ENCODE data around the gene RAI1.

Gene RAI1

GRCh38 chr17:17701658-17702057, 20.4 kb downstream of the RAI1 start:
- TF ChIP-seq CTCF (IDR thresholded peaks at IDR 0.05; ENCODE audit: control insufficient read depth, extremely low read depth, insufficient read depth): no peak
- no peak for DNase-seq (ENCODE audit: low read depth)
- H3K4me3 ChIP-seq (ENCODE audit: low read depth, low read length): no peak overlapping the region

- H3K4me3 ChIP-seq (ENCODE audit: low read depth, low read length): no peak overlapping the region
- no peak for TF ChIP-seq CTCF (IDR thresholded peaks at IDR 0.05; ENCODE audit: control insufficient read depth, extremely low read depth, insufficient read depth)
- DNase-seq (ENCODE audit: low read depth): no peak
These were observed 21.3 kb downstream of the RAI1 start for GRCh38 chr17:17702449-17703139.

DNA sequence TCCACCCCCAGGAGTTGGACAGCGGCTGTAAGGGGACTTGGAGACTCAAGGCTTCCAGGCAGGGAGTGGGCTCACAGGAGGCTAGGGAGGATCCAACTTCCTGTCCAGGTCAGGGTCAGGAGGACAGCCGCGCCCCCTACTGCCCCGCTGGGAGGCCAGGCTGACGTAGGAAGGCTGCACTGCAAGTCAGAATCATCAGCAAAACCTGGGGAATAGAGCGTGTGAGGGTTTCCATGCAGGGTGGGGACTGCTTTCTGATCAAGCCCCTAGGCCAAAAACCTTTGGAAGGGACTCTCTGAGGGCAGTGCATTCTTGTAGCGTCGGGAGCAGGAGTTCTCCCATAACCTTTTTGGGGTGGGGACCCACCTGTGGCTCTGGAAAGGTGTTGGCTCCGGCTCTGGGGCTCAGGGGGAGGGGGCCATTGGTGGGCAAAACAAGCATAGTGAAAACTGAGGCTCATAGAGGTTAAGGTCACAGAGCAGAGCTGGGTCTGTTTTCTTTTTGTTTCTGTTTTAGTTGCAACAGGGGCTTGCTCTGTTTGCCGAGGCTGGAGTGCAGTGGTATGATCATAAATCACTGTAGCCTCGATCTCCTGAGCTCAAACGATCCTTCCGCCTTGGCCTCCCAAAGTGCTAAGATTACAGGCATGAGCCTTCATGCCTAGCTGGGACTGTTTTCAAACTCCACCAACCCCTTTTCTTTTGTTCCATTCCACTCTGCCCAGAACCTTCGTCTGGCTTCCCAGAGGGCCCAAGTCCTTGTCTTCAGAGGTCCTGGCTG, 22.1 kb downstream of the RAI1 start:
- no peak for DNase-seq (ENCODE audit: low read depth)
- no peak for TF ChIP-seq CTCF (IDR thresholded peaks at IDR 0.05; ENCODE audit: control insufficient read depth, extremely low read depth, insufficient read depth)

GRCh38 chr17:17704931-17705330, 23.7 kb downstream of the RAI1 start:
- TF ChIP-seq CTCF (IDR thresholded peaks at IDR 0.05; ENCODE audit: control insufficient read depth, extremely low read depth, insufficient read depth): no peak
- no peak for DNase-seq (ENCODE audit: low read depth)
- H3K4me3 ChIP-seq (ENCODE audit: low read depth, low read length): no peak overlapping the region

More for the DNA sequence above, 22.1 kb downstream of the RAI1 start:
- H3K4me3 ChIP-seq (ENCODE audit: low read depth, low read length): no peak overlapping the region

GRCh38 chr17:17706140-17707060, 25.1 kb downstream of the RAI1 start:
- H3K4me3 ChIP-seq (ENCODE audit: low read depth, low read length): no peak overlapping the region
- TF ChIP-seq CTCF (IDR thresholded peaks at IDR 0.05; ENCODE audit: control insufficient read depth, extremely low read depth, insufficient read depth): no peak
- no peak for DNase-seq (ENCODE audit: low read depth)

DNA sequence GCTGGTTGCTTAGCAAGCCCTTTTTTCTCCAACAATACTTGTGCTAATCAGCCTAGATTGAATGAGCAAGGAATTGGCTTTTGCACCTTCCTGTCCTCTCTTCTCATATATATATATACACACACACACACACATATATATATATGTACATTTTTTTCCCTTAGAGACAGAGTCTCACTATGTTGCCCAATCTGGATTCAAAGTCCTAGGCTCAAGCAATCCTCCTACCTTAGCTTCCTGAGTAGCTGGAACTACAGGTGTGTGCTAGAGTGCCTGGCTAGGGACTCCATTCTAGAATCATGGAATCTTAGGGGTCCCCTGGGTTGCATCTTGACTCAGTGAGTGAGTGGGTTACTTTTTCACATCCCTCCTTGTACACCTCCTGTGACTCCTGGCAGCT, 27.0 kb downstream of the RAI1 start:
- H3K4me3 ChIP-seq (ENCODE audit: low read depth, low read length): no peak overlapping the region
- DNase-seq (ENCODE audit: low read depth): no peak
- no peak for TF ChIP-seq CTCF (IDR thresholded peaks at IDR 0.05; ENCODE audit: control insufficient read depth, extremely low read depth, insufficient read depth)
